GM18511 (cell line): Measurements from ENCODE around the gene TRA2B.

Experiments used
- ATAC-seq: cut with Tn5 transposase; IDR thresholded peaks from one replicate; pipeline ENCODE4 v1.9.1; 2021; ENCODE audit warnings: mild to moderate bottlenecking, moderate library complexity; ENCODE audit not compliant: unreplicated experiment

Gene TRA2B

GRCh38 chr3:185937689-185938374 lies at the start of gene TRA2B:
TRA2B (minus strand) TSS chr3:185938014; CDS start chr3:185937860, 154 bp downstream.
- ATAC-seq: peak; percentile 93

GRCh38 chr3:185986198-185986777 lies 48.5 kb upstream of the TRA2B start:
- no peak for ATAC-seq

DNA sequence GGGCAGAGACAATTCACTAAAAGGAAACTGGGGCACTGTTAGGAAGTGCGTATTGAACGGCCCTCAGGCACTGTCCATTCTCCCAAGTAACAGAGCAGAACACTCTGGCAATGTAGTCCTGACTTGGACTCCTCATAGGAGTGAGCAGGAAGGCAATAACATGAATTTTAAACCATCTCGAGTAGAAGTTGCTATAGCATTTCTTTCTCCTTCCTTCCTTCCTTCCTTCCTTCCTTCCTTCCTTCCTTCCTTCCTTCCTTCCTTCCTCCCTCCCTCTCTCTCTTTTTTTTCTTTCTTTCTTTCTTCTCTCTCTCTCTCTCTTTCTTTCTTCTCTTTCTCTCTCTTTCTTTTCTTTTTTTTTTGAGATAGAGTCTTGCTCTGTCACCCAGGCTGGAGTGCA lies 46.4 kb upstream of the TRA2B start:
- no peak for ATAC-seq

GRCh38 chr3:185983495-185984141 lies 45.8 kb upstream of the TRA2B start:
- no peak for ATAC-seq

GRCh38 chr3:185982632-185983031 lies 44.8 kb upstream of the TRA2B start:
- no peak for ATAC-seq

GRCh38 chr3:185981621-185982020 lies 43.8 kb upstream of the TRA2B start:
- no peak for ATAC-seq

GRCh38 chr3:185979721-185980121 lies 41.9 kb upstream of the TRA2B start:
- ATAC-seq: no peak

DNA sequence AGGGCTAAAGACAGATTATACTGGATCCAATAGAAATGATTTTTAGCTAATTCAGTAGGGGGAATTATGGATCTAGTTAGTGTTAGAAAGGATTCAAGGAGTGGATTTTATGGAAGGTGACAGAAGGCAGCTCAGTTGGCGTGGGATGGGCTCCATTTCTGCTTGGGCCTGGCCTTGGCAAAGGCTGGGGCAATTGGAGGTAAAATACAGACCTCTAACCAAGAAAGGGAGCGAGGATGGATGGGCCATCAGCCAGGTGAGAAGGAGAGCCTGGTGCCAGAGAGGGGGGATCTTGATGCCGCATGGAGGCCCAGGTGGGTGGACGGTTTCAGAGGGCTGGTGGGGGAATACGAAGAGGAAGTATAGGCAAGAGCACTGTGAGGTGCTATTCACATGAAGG lies 40.7 kb upstream of the TRA2B start:
- no peak for ATAC-seq

- ATAC-seq: no peak
These were observed 39.8 kb upstream of the TRA2B start for GRCh38 chr3:185977679-185978040.

- ATAC-seq: peak; percentile 86
These were observed 39.3 kb upstream of the TRA2B start for GRCh38 chr3:185976977-185977678.

- ATAC-seq: no peak
These were observed 38.3 kb upstream of the TRA2B start for GRCh38 chr3:185976100-185976499.

- no peak for ATAC-seq
These were observed 33.8 kb upstream of the TRA2B start for GRCh38 chr3:185971579-185971978.

DNA sequence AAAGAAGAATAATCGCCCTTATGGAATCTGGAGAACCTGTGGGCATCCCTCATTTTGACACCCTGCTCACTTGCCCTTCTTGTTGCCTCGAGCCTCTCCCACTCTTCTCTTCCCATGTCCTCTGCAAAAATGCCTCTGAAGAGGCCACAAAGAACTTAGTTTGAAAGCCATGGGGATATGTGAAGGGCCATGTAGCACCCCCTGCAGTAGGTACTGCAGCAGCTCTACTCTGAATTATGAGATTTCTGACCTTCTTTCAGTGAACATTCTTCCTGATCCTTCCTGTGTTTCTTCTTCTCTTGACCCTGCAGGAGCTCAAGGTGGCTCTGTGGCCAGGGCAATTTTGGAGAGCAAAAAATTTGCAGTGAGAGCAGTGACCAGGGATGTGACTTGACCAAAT lies 30.4 kb upstream of the TRA2B start:
- ATAC-seq: no peak

GRCh38 chr3:185966655-185967054 lies 28.8 kb upstream of the TRA2B start:
- ATAC-seq: no peak

DNA sequence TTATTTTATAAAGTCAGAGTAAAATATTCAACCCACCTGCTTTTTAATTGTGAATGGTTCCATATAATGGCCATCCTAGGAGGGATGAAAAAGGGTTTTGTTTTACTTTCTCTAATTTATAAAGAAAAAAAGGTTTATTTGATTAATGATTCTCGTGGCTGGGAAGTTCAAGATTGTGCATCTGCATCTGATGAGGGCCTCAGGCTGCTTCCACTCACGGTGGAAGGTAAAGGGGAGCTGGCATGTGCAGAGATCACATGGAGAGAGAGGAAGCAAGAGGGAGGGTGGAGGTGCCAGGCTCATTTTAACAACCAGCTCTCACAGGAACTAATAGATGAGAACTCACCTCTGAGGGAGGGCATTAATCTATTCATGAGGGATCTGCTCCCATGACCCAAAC lies 27.7 kb upstream of the TRA2B start:
- no peak for ATAC-seq

DNA sequence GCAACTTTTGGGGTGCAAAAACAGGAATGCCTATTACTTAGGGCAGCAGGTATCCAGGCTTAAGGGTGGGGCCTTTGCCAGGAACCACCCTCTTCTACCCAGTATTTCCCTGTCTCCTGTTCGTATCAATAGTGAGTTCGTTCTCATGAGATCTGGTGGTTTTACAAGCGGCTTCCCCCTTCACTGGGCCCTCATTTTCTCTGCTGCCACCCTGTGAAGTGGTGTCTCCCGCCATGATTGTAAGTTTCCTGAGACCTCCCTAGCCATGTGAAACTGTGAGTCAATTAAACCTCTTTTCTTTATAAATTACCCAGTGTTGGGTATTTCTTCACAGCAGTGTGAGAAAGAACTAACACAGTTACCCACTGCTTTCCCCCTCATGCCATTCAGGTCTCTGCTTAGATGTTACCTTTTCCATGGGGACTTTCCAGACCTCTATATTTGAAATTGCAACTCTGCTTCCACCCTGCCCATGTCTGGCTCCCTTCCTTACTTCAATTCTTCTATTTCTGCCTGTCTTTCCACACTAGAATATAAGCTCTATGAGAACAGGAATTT lies 23.9 kb upstream of the TRA2B start:
- ATAC-seq: no peak

GRCh38 chr3:185960522-185961288 lies 22.9 kb upstream of the TRA2B start:
- no peak for ATAC-seq

DNA sequence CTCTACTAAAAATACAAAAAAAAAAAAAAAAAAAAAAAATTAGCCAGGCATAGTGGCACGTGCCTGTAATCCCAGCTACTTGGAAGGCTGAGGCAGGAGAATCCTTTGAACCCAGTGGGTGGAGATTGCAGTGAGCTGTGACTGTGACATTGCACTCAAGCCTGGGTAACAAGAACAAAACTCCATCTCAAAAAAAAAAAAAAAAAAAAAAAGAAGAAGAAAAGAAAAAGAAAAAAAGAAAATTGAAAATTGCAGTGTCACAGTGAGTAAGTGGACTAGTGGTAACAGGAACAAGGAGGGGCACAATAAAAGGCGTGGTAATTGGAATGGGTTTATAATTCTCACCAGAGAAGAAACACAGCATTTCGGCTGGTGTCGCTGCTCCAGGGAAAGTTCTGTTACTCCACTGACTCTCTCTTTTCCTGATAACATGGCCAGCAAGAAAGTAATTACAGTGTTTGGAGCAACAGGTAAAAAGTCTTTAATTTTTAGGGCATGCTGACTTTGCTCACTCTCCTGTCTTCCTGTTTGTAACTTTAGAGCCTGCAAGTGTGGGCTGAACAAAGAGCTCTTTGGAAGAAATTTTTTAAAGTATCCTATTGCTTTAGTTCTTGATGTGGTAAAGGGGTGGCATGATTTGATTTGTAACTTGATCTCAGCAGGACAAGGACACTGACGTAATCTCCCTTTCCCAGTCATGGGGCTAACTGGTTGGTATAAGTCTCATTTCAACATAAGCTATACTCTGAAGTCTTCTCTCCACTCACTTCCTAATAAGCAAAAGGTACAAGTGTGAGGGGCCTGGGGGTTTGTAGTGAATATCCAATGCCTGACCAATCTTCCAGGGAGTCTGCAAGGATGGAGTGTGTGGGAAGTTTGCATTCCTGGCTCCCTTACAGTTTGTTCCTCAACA lies 22.1 kb upstream of the TRA2B start:
- no peak for ATAC-seq

- no peak for ATAC-seq
These were observed 20.8 kb upstream of the TRA2B start for GRCh38 chr3:185958626-185959025.

- no peak for ATAC-seq
These were observed 18.4 kb upstream of the TRA2B start for GRCh38 chr3:185956244-185956643.
